NCI-H146 (cell line): Measurements from ENCODE around the gene CENPC.
"Not testable (repeated sequence)": the region's sequence is repeated elsewhere in the genome, so short reads cannot be mapped to it uniquely, and the experiment has no call there.

Experiments used
- DNase-seq: peaks from one replicate; lab custom pipeline; 2025; lab: John Stamatoyannopoulos, UW

CENPC gene

DNA sequence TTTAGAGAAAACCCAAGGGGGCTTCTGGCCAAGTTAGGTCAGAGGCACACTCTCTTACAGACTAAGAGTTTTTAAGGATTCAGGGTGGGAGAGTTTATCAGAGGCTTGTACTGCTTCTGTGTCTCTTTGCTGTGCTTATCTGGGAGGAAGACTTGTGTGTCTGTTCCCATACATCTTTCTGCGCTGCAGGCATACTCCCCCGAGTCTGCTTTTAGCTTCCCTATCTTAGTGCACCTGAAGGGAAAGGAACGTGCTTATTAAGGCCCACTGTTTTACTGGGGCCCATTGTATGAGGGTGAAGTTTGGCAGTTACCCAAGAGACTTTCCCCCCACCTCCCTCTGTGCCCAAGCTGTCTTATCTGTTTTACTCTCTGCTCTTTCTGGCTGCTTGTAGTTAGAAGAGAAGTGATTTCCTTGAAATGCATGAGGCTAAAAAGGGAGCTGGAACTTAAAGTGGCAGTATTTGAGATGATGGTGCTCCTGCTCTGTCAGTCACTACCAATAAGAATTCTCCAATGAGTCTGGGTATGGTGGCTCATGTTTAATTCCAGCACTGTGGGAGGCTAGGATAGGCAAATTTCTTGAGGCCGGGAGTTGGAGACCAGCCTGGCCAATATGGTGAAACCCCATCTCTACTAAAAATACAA is 7.0 kb upstream of the CENPC start:
- DNase-seq, result not testable (repeated sequence)

DNA sequence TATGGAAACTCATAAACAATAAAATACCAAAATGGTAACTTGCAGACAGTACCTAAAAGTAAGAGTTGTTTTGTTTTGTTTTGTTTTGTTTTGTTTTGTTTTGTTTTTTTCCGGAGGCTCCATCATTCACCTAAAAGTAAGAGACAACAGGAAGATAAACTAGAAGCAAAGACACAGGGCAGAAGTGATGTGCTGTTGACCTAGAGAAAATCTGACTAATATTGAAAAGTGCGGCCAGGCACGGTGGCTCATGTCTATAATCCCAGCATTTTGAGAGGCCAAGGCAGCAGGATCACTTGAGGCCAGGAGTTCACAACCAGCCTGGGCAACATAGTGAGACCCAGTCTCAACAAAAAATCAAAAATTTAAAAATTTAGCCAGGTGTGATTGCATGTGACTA is 5.6 kb upstream of the CENPC start:
- no peak for DNase-seq

DNA sequence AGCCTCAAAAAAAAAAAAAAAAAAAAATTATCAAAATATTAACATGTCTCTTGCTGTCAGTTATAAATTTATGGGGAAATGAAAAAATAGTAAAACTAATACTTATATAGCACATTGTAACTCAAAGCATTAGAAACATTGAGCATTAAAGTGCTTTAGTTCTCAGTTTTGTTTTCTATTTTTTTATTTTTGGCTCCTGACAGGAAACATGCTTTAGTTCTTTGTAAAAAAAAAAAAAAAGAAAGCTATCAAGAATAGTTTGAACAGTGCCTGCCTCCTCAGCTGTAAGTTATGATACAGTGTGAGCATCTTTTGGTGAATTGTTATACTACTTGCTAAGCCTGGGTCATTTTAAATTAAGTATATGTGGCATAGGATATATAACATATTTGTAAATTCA is 5.1 kb upstream of the CENPC start:
- DNase-seq, result no peak

DNA sequence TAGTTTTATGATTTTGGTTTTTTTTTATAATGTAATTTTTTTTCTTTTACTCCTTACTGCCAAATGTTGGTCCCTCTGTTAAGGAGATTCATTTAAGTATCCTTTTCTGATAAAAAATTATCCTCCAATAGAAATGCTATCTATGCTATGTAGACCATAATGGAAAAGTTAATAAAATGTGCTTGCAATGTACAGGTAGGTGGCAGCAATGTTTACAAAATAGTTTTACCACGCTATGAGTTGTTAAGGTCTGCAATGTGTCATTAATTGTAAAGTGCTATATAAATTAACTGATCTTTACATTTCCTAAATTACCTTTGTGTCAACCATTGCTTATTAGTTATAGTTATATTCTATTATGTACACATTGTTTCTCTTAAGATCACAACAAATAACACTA is 3.8 kb upstream of the CENPC start:
- peak; percentile 24 for DNase-seq

DNA sequence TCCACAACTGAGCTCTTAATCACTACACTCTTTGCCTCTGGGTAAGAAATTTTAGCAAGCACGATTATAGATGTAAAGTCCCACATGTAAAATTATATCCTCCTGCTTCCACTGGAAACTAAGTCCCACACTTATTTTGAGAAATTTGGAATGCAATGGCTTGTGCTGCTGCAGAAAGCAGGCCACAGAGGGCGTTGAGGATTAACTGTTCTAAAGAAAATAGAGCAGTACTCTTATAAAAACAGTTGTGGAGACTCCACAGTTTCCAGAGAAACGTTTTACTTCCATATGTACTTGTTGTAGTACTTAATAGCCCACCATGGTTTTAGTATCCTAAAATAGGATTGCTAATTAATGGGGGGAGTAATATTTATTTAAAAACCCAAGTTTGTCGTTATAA is 1.7 kb upstream of the CENPC start:
- no peak for DNase-seq

DNA sequence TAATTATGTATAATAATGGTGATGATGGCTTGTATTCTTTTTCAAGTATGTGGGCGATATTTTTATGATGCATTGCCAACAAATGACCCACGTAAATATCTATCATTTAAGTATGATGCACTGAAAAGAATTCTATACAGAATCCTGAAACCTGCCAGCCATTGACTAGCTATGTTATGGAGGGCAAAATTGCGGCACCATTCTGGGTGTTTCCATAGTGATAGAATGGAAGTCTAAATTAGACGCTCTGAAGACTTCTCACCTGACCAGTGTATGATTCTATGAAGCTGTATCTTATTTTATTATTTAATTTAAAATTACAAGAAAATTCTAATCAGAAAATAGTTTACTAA is 677 bp upstream of the CENPC start:
- peak; percentile 62 for DNase-seq

DNA sequence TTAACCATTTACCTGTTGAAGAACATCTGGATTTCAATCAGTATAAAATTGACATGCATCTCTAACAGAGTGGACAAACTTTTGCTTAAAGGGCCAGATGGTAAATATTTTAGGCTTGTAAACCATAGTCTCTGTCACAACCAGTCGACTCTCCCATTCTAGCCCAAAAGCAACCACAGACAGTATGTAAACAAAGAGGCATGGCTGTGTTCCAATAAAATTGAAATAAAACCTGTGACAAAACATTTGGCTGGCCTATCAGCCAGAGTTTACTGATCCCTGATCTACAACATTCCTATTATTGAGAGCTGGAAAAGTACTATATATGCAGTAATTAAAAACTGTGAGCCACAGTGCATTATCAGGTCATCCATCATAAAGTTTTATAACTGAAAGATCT is 3.2 kb downstream of the CENPC start:
- no peak for DNase-seq

DNA sequence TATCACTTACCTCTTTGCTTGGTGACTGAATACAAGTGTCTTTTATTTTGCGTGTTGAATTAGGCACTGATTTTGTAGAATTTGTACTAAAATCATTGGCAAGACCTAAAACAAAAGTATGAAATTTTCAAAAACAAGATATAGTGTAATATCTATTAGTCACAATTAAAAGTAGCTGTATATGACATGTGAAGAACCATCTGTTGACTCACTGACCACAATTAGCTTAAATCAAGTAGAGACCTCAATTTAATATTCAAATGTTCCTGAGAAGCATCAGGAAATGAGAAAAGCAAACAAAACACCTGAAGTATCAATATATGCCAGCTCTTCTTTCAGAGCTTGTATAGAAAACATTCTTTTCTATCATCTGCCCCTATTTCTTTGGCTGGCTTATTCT is 5.5 kb downstream of the CENPC start:
- DNase-seq, result no peak

DNA sequence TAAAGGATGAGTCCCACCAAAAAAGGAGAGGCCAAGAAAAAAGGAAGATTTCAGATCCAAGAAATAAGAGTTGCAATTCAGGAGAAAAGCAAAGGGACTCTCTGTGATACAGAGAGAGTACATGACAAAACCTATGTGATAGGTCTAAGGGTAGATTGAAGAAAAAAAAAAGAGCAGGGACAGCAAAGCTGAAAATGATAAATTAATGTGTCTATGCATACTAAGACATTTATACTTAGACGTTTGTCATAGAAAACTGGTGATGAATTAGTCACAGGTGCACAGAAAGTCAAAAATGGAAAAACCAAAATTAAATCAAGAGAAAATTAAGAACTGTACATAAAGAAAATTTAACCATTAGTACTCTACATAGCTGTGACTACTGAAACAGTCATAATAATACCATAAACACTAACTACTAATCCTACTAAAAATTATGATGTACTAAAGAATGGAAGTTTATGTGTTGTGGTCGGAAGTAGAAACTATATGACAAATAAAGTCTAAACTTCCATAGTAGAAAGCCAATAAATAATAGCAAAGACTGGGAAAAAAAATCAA is 9.9 kb downstream of the CENPC start:
- no peak for DNase-seq

DNA sequence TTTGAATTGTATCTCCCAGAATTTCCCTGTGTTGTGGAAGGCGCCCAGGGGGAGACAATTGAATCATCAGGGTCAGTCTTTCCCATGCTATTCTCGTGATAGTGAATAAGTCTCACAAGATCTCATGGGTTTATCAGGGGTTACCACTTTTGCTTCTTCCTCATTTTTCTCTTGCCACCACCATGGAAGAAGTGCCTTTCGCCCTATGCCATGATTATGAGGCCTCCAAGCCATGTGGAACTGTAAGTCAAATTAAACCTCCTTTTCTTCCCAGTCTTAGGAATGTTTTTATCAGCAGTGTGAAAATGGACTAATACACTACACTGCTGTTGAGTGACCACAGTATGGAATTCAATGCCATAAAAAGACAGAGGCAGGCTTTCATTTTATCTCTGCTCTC is 12.2 kb downstream of the CENPC start:
- DNase-seq, result no peak

DNA sequence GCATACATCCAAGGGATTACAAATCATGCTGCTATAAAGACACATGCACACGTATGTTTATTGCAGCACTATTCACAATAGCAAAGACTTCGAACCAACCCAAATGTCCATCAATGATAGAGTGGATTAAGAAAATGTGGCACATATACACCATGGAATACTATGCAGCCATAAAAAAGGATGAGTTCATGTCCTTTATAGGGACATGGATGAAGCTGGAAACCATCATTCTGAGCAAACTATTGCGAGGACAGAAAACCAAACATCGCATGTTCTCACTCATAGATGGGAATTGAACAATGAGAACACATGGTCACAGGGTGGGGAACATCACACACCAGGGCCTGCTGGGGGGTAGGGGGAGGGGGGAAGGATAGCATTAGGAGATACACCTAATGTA is 12.9 kb downstream of the CENPC start:
- not testable (repeated sequence) for DNase-seq

DNA sequence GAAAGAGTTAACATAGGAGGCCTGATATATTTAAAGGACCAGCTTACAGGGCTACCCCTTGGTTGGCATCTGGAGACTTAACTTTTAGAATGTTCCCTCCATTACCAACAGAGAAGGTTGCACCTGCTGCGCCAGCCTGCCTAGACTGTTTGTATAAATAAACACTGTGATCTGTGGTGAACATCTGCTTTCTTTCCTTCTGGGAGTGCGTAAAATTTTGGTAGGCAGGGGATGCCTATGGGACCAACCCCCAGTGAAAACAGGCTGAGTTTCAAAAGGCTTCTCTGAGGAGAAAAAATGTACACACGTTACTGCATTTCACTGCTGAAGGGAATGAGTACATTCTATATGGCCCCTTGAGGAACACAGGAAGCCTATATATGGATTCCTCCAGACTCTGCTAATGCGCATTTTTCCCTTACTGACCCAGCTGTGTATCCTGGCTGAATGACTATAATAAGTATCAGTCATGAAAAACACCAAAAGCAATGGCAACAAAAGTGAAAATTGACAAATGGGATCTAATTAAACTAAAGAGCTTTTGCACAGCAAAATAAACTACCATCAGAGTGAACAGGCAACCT is 13.8 kb downstream of the CENPC start:
- peak; percentile 7 for DNase-seq

DNA sequence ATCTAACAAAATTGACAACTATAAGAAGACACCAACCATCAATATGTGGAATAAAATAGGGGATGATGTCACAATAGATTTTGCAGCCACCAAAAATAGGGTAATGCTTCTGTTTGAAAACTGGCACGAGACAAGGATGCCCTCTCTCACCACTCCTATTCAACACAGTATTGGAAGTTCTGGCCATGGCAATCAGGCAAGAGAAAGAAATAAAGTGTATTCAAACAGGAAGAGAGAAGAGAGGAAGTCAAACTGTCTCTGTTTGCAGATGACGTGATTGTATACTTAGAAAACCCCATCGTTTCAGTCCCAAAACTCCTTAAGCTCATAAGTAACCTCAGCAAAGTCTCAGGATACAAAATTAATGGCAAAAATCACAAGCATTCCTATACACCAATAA is 21.2 kb downstream of the CENPC start:
- DNase-seq, result not testable (repeated sequence)

DNA sequence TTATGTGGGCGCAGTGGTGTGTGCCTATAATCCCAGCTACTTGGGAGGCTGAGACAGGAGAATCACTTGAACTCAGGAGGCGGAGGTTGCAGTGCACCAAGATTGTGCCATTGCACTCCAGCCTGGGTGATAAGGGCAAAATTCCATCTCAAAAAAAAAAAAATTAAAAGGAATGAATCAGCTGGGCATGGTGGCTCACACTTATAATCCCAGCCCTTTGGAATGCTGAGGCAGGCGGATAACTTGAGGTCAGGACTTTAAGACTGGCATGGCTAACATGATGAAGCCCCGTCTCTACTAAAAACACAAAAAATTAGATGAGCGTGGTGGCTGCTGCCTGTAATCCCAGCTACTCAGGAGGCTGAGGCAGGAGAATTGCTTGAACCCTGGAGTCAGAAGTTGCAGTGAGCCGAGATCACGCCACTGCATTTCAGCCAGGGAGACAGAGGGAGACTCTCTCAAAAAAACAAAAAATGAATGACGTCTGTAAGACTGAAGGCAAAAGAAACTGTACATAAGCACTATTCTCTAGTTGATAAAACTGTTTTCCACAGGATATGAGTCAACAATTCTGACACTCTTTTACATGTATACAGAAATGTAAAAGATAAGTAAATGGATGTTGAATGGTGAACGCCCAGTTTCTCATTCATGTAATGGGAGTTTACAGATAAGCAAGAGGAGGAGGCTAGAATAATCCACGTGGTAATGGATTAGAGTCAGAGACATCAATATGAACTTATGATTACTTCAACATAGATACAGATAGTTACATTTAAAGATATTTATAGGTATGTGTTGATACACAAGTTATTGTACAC is 22.2 kb downstream of the CENPC start:
- DNase-seq, result no peak

DNA sequence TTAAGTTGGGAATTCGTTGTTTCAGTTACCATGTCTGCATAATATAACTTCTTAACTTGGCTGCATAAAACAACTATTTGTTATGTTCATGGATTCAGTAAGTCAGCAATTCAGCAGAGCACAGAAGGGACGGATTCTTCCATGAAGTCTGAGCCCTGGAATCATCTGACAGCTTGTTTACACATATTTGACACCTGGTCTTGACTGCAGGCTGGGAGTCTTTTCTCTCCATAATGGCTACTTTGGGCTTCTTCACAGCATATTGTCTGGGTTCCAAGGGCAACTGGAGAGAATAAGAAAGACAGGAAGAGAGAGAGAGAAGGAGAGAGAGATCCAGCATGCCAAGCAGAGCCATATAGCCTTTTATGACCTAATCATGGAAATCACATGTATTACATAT is 23.1 kb downstream of the CENPC start:
- DNase-seq, result no peak

DNA sequence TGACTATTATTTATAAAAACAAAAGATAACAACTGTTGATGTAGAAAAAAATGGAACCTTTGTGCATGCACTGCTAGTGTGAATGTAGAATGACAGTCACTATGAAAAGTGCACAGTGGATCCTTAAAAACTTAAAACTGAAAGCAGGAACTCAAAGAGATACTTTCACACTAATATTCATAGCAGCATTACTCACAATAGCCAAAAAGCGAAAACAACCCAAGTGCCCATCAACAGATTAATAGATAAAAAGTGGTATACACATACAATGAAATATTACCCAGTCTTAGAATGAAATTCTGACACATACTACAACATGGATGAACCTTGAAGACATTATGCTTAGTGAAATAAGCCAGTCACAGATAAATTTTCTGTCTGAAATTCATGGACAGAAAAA is 23.8 kb downstream of the CENPC start:
- DNase-seq, result no peak

DNA sequence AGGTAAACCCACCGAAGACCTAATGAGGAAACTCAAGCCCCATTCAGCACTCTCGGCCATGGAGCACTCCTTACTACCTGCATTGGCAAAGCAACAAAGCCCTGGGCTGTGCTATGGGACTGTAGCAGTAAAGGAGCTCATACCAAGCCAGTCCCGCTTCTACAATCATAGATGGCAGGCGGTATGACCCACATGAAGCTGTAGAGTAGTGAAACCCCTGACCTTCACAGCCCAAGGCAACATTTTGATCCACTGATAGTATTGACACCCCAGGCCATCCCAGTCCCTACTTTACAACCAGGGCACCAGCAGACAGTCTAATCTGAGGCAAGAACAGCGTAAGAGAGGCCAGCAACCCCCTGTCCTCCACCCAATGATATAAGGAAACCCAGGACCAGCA is 25.2 kb downstream of the CENPC start:
- no peak for DNase-seq

DNA sequence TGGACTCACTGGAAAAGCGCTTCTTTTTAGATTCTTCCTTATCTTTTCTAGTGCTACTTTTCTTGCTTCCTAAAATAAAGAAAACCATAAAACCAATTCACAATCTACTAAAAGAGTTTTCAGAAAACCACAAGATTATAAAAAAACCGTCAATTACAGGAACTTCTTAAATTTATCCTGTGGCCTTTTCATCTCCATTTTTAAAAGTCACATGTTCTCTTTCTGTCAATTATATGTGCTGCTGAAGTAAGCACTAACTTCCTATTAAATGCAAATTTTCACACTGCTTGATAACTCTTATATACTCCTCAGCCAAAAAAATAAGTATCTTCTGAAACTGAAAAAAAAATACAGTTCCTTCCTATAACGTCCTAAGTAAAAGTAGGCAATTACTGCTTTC is 32.8 kb downstream of the CENPC start:
- no peak for DNase-seq

DNA sequence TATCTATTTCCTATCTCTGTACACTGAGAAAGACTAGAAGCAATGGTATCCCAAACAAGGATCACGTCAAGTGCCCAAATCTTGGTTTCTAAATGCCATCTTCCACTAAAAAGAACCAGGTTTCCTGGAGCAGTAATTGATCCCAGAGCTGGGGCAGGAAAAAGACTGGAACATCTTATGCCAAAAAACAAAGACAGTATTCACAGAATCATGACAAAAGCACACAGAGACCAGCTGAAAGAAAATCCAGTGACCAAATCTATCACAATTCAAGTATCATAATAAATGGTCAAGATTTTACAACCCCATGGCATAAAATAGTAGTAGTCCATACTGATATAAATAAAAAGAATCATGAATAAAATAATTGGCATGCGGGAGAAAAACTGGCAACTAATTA is 44.9 kb downstream of the CENPC start:
- DNase-seq, result no peak

DNA sequence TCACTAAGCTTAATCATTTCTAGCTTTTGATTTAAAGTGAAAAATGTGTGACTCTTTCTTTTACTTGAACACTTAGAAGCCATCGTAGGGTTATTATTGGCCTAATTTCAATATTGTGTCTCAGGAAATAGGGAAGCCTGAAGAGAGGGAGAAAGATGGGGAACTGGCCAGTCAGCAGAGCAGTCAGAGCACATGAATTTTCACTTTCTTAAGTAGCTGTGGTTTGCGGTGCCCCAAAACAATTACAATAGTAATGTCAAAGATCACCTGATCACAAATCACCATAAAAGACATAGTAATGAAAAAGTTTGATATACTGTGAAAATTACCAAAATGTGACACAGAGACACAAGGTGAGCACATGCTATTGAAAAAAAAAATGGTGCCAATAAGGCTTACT is 45.5 kb downstream of the CENPC start:
- no peak for DNase-seq

DNA sequence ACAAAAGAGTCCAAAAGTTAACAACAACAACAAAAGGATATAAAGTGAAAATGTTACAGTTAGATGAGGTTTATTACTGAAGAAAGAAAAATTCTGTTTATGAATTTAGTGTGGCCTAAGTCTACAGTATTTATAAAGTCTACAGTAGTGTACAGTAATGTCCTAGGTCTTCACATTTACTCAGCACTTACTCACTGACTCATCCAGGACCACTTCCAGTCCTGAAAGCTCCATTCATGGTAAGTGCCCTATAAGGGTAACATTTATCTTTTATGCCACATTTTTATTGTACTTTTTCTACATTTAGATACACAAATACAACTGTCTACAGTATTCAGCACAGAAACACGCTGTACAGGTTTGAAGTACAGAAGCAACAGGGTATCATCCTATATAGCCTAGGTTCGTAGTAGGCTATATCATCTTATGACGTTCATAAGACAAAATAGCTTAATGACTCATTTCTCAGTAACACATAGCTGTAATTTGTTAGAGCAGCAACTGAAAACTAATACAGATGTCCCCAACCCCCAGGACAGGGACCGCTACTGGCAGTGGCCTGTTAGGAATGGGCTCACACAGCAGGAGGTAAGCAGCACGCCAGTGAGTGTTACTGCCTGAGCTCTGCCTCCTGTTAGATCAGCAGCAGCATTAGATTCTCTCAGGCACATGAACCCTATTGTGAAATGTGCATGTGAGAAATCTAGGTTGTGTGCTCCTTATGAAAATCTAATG is 61.3 kb downstream of the CENPC start:
- DNase-seq, result no peak

DNA sequence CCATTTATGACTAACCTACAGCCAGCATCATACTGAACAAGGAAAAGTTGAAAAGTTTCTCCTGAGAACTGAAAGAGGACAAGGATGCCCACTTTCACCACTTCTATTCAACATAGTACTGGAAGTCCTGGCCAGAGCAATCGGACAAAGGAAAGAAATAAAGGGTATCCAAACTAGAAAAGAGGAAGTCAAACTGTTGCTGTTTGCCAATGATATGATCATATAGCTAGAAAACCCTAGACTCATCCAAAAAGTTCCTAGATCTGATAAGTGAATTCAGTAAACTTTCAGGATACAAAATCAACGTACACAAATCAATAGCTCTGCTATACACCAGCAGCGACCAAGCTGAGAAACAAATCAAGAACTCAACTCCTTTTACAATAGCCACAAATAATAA is 64.5 kb downstream of the CENPC start:
- DNase-seq, result no peak

DNA sequence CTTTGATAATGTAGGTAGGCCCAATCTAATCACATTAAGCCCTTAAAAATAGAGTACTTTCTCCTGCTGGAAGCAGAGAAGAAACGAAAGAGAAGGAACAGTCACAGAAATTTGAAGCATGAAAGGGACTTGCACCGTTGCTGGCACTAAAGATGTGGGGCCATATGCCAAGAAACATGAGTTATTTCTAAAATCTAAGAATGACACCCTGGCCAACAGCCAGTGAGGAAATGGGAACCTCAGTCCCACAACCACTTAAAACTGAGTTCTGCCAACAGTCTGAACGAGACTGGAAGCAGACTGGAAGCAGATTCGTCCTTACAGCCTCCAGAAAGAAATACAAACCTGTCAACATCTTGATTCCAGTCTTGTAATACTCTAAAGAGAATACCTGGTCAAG is 70.1 kb downstream of the CENPC start:
- no peak for DNase-seq
